Mesenteric fat pad (tissue), 1 donor: ENCODE data around the gene TP53INP2. TPM values are rescaled to one million over a fixed set of nuclear protein-coding genes. Genes with fewer than 3 reads are reported as not detected.
"Not testable (repeated sequence)": the region's sequence is repeated elsewhere in the genome, so short reads cannot be mapped to it uniquely, and the experiment has no call there.

Experiments used
- DNase-seq: peaks from one replicate; pipeline ENCODE4 v3.0.0-alpha.2; 2020; ENCODE audit warnings: low spot score
- total RNA-seq: library from RNA; stranded (reverse); fragmentation: NEBNext Ultra II Directional; extraction: Animal tissue kit (Norgen Biotek cat#: 25700); gene quantifications from one replicate; pipeline ENCODE4 v1.2.1, GENCODE V29; 2021
- donor health status: DM: yes; HTN: yes; CAD: no.

Gene TP53INP2
- total RNA-seq, 1 donor from 2014 or later, result 16.8 TPM

GRCh38 chr20:34720266-34720665 is 16.1 kb downstream of the TP53INP2 start:
- DNase-seq, result no peak

DNA sequence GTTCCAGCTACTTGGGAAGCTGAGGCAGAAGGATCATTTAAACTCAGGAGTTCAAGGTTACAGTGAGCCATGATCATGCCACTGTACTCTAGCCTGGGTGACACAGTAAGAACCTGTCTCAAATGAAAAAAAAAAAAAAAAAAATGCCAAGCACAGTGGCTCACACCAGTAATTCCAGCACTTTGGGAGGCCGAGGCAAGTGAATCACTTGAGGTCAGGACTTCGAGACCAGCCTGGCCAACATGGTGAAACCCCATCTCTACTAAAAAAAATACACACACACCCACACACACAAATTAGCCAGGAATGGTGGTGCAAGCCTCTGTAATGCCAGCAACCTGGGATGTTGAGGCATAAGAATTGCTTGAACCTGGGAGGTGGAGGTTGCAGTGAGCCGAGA is 18.4 kb downstream of the TP53INP2 start:
- DNase-seq, result not testable (repeated sequence)

- DNase-seq, result no peak
Measured at GRCh38 chr20:34724172-34724571, 20.0 kb downstream of the TP53INP2 start.

- no peak for DNase-seq
Measured at GRCh38 chr20:34729416-34729815, 25.3 kb downstream of the TP53INP2 start.

GRCh38 chr20:34732523-34732922 is 28.4 kb downstream of the TP53INP2 start:
- DNase-seq, result no peak

DNA sequence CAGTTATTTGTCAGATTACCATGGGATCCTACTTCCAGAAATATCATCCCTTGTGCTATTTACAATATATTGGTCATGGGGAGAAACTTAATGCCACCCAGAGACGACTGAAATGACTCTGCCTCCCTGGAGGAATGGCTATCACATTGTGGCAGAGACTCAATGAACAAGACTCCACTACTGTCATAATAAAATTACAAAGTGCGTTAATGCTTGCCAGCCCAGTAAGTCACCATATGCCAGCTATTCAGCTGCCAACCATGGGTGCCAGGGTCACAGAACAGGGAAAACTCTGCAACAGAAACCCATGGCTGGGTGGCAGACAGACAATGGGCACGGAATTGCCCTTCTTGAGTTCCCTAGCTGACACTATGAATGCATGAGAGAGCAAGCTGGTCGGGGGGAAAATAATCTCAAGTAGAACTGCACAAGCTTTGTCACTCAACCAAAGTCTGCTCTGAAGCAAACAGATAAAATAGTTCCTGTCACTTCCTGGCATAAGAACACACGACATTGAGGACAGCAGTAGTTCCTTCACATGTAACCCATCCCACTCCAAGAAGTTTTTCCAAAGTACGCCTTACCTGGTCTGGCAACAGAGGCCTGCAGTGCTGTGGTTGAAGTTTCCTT is 32.1 kb downstream of the TP53INP2 start:
- no peak for DNase-seq

DNA sequence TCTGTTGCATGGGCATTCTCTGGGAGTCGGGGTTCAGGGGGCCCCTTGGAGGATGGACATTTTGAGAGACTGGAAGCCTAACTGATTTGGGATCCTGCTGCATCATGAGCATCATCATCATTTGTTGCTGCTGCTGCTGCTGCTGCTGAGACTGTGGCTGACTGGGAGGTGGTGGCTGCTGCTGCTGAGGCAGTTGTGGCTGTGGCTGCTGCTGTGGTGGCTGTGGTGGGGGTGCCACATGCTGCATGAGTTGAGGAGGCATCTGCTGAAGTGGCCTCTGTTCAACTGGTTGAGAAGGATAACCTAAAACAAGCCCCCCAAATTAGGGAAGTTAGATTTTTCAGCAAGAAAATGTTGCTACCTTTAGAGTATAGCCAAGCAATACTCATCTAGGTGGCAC is 38.9 kb downstream of the TP53INP2 start:
- no peak for DNase-seq

- DNase-seq, result no peak
Measured at GRCh38 chr20:34744340-34744739, 40.2 kb downstream of the TP53INP2 start.

- no peak for DNase-seq
Measured at GRCh38 chr20:34744847-34745246, 40.7 kb downstream of the TP53INP2 start.

DNA sequence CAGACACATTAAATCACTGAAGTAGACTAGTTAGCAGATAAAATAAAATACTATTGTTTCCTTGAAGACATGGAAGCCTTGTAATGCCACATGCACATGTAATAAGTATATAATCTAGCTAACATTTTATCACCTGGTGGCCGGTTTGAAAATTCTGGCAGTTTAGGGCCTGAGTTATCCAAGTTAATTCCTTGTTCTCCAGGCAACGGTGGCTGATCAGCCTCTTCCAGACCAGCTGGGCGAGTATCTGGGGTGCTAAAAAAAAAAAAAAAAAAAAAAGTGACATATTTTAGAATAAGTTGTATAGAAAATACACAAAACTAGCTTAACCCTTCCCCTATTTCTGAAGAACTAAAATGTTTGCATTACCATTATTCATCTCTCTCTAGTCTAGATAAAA is 42.5 kb downstream of the TP53INP2 start:
- DNase-seq, result no peak

GRCh38 chr20:34747479-34747878 is 43.3 kb downstream of the TP53INP2 start:
- no peak for DNase-seq

DNA sequence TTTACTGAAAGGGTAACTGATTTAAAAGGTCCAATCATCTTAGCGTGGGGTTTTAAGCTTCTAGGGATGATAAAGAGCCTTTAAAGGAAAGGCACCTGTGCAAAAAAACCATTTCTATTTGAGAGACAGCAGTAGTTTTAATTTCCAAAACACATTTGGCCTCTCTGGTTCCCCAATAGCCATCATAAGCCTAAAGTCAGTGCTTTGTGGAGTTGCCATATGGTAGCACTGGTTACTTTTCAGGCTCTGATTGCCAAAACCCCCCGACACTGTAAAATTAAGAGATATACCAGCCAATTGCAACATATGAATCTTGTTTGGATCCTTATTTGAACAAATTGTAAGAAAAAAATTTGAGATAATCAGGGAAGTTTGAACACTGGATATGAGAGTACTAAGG is 44.6 kb downstream of the TP53INP2 start:
- no peak for DNase-seq

GRCh38 chr20:34750484-34750883 is 46.3 kb downstream of the TP53INP2 start:
- DNase-seq, result no peak

GRCh38 chr20:34751453-34751852 is 47.3 kb downstream of the TP53INP2 start:
- DNase-seq, result no peak

- DNase-seq, result no peak
Measured at GRCh38 chr20:34753706-34754461, 49.7 kb downstream of the TP53INP2 start.

DNA sequence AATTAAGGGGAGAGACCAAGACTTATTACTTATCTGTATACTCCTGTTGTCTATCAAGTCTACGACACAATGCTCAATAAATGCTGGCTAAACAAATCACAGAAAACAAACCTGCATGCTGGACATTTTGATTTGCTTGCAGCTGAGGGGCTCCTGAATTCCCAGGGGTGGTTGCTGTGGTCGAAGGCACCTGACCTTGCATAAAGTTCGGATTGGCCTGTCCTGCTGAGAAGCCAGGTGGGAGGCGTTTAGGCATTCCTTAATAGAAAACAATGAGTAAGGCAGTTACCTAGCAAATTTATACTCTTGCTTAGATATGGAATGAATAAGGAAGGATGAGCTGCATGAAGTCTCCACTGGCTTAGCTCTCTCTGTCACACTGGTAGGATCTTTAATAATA is 50.5 kb downstream of the TP53INP2 start:
- DNase-seq, result no peak

- no peak for DNase-seq
Measured at GRCh38 chr20:34755367-34755766, 51.2 kb downstream of the TP53INP2 start.

GRCh38 chr20:34762031-34762555 is 57.9 kb downstream of the TP53INP2 start:
- DNase-seq, result no peak
